Activated effector memory CD4-positive, alpha-beta T cell treated with anti-CD3 and anti-CD28 coated beads, Interleukin-2, amount 50 U/mL, for 16 hours (primary cell): ENCODE data around the gene FFAR1.
"Not testable (repeated sequence)": the region's sequence is repeated elsewhere in the genome, so short reads cannot be mapped to it uniquely, and the experiment has no call there.

Source experiments
- DNase-seq: peaks from one replicate; pipeline ENCODE4 v3.0.0-alpha.2; 2020

The FFAR1 gene

DNA sequence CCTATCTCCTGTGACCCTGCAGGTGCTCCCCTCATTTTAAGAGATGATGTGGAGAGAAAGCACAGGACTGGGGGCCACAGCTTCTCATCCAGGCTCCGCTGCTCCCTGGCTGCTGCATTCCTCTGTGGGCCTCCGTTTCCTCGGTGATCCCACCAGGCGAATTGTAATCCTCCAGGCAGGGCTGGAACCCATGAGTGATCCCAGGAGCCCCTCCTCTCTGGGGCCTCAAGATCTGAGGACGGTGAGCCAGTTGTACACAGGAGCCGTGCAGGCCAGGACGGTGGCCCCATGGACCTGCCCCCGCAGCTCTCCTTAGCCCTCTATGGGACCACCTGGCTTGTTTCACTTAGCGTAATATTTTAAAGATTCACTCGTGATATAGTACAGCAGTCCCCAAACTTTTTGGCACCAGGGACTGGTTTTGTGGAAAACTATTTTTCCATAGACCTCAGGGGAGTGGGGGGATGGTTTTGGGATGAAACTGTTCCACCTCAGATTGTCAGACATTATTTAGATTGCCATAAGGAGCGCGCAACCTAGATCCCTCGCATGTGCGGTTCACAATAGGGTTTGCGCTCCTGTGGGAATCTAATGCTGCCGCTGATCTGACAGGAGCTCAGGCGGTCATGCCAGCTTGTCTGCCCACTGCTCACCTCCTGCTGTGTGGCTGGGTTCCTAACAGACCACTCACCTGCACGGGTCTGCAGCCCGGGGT lies 16.2 kb downstream of the FFAR1 start:
- DNase-seq = no peak

DNA sequence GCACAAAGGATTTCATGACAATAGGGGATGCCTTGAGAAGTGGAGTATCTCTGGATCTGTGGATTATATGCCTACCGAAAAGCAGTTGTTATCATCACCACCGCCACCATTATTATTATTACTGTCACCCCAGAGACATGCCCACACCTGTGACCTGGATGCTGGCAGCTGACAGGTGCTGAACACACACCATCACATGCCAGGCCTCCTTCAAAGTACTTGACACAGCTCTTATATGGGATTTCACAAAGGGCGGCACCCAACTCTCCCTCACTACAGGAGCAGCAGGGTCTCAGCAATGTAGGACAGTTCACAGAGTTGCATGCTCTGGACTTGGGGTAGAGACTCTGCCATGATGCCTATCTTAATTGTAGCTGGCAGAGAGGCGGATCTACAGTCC lies 17.6 kb downstream of the FFAR1 start:
- DNase-seq = no peak

DNA sequence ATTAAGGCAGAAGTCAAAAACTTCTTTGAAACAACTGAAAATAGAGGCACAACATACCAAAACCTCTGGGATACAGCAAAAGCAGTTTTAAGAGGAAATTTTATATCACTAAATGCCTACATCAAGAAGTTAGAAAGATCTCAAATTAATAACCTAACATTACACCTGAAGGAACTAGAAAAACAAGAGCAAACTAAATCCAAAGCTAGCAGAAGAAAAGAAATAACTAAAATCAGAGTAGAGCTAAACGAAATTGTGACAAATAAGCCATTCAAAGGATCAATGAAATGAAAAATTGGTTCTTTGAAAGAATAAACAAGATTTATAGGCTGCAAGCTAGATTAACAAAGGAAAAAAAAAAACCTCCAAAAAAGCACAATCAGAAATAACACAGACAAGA lies 20.7 kb downstream of the FFAR1 start:
- DNase-seq = no peak

DNA sequence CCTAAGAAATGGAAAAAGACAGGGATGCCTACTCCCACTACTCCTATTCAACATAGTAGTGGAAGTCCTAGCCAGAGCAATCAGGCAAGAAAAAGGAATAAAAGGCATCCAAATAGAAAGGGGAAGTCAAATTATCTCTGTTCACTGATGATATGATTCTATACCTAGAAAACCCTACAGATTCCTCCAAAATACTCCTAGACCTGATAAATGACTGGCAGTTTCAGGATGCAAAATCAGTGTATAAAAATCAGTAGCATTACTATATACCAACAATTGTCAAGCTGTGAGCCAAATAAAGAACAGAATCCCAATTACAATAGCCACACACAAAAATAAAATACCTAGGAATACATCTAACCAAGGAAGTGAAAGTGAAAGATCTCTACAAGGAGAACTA lies 21.8 kb downstream of the FFAR1 start:
- DNase-seq = no peak

DNA sequence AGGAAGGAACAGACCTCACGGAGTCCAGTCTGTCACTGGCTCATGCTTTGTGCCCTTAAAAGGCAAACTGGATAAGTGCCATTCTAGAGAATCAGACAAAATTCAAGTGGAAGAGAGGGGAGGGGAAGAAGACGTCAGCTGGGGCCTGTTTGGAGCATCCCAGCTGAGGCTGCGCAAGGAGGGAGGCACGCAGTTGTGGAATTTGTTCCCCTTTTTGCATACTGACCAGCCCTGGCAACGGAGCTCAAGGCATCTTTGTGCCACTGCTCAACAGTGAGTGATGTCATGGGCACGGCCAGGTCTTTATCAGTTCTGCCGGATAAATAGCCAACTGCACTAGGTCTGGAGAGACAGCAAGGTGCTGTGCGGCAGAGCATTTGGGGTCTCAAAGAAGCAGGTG lies 23.0 kb downstream of the FFAR1 start, which contains the start of gene GPR42:
GPR42 (plus strand) TSS at position 347 of the 400 bp plus-strand sequence. CDS start 292 bp downstream, outside the sequence.
- DNase-seq = no peak

DNA sequence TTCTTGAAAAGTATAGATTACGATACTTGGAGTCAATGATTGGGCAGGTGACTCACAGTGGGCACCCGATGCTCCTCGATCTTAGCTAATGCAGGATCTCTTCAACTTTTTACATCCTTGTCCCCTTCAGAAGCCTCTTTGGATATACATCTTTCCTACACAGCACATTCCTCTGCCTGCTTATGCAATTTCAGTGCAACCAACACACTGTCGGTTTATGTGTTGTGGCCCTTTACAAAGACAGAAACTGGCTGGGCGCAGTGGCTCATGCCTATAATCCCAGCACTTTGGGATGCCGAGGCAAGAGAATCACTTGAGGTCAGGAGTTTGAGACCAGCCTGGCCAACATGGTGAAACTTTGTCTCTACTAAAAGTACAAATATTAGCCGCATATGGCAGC lies 25.8 kb downstream of the FFAR1 start:
- no peak for DNase-seq

DNA sequence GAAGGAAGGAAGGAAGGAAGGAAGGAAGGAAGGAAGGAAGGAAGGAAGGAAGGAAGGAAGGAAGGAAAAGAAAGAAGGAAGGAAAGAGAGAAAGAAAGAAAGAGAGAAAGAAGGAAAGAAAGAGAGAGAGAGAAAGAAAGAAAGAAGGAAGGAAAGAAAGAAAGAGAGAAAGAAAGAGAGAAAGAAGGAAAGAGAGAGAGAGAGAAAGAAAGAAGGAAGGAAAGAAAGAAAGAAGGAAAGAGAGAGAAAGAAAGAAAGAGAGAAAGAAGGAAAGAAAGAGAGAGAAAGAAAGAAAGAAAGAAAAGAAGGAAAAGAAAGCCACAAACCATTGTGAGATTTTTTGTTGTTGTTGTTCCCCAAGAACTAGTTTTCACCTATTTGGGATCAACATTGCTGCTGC lies 26.3 kb downstream of the FFAR1 start:
- DNase-seq = not testable (repeated sequence)

DNA sequence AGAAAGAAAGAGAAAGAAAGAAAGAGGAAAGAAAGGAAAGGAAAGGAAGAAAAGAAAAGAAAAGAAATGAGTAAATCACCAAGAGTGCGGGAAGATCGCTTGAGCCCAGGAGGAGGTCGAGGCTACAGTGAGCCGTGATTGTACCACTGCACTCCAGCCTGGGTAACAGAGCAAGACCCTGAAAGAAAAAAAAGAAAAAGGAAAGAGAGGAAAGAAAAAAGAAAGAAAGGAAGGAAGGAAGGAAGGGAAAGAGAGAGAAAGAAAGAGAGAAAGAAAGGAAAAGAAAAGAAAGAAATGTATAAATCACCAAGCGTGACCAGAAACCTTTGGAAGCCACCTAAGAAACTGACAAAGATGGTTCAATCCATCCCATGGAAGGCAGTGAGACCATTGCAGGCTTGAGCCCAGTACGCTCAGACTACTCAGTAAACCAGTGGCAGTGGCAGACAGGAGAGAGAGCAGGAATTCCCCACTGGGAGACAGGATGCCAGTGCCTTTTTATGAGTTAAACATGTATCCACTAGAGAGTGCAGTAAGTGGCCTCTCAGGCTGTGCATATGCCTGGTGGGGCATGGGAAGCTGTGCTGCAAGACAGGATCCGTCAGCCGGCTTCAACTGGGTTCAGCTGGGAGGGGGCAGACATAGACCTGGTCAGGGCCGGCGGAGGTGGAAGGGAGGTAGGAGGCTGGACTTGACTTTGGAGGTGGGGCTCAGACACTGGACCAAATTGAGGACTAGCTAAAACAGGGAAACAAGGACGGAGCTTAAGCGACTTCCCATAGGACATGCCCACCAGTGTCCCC lies 28.0 kb downstream of the FFAR1 start:
- no peak for DNase-seq

DNA sequence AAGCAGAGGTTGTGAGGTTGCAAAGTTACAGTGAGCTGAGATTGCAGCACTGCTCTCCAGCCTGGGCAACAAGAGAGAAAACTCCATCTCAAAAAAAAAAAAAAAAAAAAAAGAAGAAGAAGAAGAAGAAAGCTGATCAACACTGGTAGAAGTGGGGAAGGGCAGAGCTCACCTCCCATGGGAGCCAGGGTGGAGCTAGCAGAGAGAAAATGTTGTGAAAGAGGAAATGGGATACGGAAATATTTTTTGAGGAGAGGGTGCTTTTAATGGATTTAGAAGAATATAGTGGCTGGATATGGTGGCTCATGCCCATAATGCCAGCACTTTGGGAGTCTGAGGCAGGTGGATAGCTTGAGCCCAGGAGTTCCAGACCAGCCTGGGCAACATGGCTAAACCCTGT lies 30.0 kb downstream of the FFAR1 start:
- no peak for DNase-seq

DNA sequence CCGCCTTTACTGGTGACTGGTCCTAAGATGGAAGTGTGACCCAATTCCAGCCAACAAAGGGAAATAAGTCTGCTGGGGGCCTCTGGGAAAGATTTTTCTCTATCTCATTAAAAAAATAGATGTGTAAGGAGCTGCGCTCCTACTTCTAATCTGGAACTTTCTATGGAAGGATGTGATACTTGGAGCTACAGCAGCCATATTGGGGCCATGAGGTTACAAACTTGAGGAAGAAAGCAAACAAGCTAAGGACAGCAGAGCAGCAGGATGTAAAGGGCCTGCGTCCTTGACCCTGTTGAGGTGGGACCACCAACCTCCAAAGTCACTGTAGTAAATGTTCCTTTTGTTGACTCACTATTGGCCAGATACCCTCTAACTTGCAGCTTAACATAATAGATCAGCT lies 30.7 kb downstream of the FFAR1 start:
- DNase-seq = no peak

DNA sequence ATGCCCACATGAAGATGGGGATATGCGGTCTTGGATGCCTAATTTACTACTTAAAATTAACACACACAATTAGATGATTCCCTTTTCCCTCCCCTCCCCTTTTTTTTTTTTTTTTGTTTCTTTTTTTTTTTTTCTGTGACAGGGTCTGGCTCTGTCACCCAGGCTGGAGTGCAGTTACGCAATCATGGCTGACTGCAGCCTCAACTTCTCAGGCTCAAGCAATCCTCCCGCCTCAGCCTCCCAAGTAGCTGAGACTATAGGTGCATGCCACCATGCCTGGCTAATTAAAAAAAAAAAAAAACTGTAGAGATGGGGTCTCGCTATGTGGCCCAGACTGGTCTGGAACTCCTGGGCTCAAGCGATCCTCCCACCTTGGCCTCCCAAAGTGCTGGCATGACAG lies 31.8 kb downstream of the FFAR1 start:
- not testable (repeated sequence) for DNase-seq

DNA sequence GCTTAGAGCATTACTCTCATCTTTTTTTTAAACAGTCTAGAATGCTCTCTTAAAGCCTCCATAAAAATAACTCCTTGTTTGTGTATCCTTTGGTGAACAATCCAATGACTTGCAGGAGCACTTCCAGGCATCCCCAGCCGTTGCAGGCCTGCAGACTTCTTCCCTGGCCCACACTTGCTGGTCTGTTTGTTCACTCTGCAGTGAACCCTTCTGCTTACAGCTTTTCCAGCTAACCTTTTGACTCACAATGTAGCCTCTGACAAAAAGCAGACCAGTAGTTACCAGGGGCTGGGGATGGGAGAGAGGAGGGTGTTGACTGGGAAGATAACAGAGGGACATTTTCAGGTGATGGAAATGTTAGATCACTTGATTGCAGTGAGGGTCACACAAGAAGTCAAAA lies 32.3 kb downstream of the FFAR1 start:
- no peak for DNase-seq

DNA sequence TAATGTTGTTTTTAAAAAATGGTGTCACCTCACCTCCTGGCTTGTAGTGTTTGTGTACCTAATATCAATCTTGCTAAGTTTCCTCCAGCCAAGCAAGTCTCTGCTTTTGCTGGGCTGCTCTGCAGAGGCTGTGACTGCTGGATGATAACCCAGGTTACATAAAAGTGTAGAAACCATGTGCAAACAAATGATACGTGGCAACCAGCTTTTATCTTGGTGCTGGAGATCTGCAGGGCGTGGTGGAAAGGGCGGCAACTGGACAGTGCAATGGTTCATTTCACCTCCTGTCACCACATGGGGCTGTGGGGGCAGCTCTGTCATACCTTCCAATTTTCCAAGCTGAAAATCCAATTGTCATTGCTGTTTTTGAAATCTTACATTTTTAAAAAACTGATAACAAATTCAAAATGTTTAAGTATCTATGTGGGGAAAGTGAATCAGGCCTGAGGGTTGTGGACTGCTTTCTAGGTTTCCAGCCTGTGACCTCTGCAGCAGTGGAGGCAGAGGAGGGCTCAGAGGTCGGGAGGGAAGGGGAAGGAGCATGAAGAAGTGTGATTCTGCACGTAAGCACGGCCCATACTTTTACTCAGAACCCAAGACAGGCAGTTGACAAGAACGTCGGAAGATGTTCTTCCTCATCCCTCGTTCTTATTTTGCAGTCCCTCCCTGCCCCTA lies 32.9 kb downstream of the FFAR1 start:
- DNase-seq = no peak

DNA sequence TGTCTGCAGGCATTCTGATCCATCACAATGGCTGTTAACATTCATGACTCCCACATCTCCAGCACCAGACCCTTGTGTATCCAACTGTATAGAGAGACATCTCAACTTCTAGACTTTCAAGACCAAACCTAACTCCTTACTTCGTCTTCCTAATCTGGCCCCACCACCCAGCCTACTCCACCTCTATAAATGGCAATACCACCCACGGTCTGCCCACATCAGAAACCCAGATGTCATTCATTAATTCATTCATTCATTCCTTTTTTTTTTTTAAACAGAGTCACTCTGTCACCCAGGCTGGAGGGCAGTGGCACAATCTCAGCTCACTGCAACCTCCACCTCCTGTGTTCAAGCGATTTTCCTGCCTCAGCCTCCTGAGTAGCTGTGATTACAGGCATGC lies 33.6 kb downstream of the FFAR1 start:
- no peak for DNase-seq

DNA sequence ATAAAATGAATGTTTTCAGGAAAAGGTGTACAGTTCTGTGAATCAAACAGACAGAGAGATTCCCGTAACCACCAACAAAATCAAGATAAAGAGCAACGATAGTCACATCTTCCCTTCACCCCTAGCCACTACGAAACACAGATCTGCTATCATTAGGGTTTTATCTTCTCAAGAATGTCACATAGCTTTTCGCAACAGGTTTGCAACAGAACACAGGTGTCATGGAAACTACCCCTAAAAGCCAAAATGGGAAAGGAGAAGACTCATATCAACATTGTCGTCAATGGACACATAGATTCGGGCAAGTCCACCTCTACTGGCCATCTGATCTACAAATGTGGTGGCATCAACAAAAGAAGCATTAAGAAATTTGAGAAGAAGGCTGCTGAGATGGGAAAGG lies 34.2 kb downstream of the FFAR1 start:
- no peak for DNase-seq

DNA sequence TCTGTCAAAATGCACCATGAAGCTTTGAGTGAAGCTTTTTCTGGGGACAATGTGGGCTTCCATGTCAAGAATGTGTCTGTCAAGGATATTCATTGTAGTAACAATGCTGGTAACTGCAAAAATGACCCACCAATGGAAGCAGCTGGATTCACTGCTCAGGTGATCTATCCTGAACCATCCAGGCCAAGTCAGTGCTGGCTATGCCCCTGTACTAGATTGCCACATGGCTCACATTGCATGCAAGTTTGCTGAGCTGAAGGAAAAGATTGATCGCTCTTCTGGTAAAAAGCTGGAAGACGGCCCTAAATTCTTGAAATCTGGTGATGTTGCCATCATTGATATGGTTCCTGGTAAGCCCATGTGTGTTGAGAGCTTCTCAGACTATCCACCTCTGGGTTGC lies 35.8 kb downstream of the FFAR1 start:
- no peak for DNase-seq

DNA sequence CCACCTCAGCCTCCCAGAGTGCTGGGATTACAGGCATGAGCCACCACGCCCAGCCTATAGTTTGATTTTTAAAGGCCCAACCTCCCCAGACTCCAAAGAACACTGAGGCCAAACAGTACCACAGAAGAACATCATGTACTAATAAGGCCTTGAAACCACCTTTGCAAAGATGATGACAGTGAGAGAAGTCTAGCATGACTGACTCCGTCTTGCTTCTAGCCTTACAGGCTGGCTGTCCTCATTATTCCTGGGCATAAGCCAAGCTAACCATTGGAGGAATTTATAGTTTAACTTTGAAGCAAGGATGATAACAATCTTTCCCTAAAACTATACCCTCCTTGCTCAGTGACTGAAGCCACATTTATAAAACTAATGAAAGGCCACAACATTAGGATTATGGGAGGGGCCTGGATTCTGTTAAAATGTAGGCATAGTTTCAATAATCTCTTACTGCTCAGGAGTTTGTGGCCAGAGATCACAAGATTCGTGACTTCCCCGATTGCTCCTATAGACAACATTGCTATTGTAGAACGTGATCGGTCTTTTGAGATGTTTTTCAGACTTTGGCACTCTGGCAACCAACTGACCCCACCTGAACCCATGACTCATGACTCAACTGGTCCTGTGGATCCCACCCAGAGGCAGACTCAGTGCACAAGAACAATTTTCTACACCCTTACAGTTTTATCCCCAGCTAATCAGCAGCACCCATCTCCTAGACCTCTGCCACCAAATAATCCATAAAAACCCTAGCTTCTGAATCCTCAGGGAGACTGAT lies 40.8 kb downstream of the FFAR1 start:
- no peak for DNase-seq

DNA sequence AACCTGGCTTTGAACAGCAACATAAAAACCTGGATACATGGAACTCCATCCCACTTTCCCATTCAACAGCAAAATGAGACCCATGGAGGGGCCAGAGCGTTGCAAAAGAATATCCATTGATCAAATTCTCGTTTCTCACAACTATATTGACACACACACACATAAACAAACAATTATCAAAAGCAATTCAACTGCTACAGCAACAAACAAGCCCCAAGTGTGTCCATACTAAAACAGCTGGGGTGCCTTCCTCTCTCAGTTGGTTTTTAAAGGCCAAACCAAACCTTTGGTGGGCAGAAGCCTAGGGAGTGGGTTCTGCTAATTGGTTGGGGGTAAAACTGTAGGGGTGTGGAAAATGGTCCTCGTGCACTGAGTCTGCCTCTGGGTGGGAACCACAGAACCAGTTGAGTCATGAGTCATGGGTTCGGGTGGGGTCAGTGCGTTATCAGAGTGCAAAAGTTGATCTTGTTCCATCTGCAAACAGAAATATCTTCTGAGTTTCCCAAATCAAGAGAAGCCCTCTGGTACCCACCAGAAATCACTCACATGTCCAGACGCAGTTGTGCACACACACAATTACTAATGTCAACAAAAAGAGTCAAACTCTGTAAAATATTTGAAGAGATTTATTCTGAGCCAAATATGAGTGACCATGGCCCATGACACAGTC lies 41.6 kb downstream of the FFAR1 start:
- no peak for DNase-seq

DNA sequence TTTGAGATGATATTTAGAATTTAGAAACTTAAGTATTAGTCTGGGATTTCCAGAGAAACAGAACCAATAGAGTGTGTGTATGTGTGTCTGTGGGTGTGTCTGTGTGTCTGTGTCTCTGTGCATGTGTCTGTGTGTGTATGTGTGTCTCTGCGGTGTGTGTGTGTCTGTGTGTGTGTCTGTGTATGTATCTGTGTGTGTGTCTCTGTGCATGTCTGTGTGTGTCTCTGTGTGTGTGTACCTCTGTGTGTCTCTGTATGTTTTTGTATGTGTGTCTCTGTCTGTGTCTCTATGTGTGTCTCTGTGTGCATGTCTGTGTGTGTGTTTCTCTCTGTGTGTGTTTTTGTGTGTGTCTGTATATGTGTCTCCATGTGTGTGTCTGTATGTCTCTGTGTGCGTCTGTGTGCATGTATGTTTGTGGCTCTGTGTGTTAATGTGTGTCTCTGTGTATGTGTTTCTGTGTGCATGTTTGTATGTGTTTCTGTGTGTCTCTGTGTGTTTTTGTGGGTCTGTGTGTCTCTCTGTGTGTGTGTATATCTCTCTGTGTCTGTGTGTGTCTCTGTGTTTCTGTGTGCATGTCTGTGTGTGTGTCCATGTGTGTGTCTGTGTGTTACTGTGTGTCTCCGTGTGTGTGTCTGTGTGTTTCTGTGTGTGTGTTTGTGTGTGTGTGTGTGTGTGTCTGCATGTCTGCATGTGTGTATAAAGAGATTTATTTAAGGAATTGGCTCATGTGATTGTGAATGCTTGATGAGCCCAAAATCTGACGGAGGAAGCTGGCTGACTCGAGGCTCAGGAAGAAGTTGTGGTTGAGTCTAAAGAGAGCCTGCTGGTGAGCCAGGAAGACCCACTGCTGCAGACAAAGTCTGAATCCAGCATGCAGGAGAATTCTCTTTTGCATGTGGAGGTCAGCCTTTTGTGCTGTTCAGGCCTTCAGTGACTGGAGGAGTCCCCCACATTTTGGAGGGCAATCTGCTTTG lies 45.3 kb downstream of the FFAR1 start:
- DNase-seq = no peak

DNA sequence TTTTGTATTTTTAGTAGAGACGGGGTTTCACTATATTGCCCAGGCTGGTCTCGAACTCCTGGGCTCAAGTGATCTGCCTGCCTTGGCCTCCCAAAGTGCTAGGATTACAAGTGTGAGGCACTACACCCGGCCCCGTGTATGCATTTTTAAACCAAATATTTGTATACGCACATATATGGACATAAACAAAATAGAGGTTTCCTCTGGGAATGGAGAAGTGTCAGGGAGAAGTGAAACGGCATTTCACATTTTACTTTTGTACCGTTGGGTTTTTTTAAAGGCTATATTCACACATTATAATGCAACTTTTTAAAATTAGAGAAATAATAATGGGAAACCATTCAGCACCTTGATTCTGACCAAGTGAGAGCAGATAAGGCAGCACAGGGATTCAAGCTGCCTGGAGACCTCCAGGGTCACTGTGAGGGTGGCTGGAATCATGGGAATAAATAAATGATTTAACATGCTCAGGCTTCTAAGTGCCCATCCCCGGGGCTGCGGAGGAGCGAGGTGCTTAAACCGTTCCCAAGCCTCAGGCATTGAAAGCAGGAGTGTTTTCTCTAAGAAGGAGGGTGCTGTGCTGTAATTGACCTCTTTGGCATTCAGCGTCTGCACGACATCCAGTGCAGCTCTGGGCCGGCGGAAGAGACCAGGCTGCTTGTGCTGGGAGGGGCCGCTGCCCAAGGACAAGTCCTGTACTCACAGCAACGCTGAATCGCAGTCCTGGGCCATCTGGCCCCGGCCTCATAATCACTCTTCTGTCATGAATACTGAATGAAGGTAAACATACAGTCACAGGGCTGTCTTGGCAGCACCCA lies 47.9 kb downstream of the FFAR1 start:
- DNase-seq = no peak
